Colon (tissue), 2 donors: ENCODE data around the gene TTLL3.
"Not testable (repeated sequence)": the region's sequence is repeated elsewhere in the genome, so short reads cannot be mapped to it uniquely, and the experiment has no call there.

Source experiments
- FAIRE-seq: peaks from 2 replicates; lab custom pipeline; 2012; peaks lifted over from hg19 to GRCh38; lab: Jason Lieb, UNC
- donor health status: control.
- donor health status: control.

TTLL3 gene

GRCh38 chr3:9843715-9844438 lies 33.8 kb downstream of the TTLL3 start, which contains the start of gene RPUSD3:
RPUSD3 (minus strand) TSS chr3:9844008; CDS start chr3:9843990, 18 bp downstream.
- FAIRE-seq, result no peak

GRCh38 chr3:9846231-9846630 lies 36.2 kb downstream of the TTLL3 start:
- no peak for FAIRE-seq

GRCh38 chr3:9846931-9847488 lies 36.9 kb downstream of the TTLL3 start:
- FAIRE-seq, result no peak

GRCh38 chr3:9847870-9848269 lies 37.8 kb downstream of the TTLL3 start:
- not testable (repeated sequence) for FAIRE-seq

- not testable (repeated sequence) for FAIRE-seq
Measured at GRCh38 chr3:9848860-9849259, 38.8 kb downstream of the TTLL3 start.

GRCh38 chr3:9851383-9851782 lies 41.3 kb downstream of the TTLL3 start:
- not testable (repeated sequence) for FAIRE-seq

- not testable (repeated sequence) for FAIRE-seq
Measured at GRCh38 chr3:9851926-9852325, 41.9 kb downstream of the TTLL3 start.

- no peak for FAIRE-seq
Measured at GRCh38 chr3:9852528-9852927, 42.5 kb downstream of the TTLL3 start.

GRCh38 chr3:9854291-9854940 lies 44.4 kb downstream of the TTLL3 start:
- not testable (repeated sequence) for FAIRE-seq

- no peak for FAIRE-seq
Measured at GRCh38 chr3:9855594-9855993, 45.5 kb downstream of the TTLL3 start.

- no peak for FAIRE-seq
Measured at GRCh38 chr3:9859530-9860025, 49.5 kb downstream of the TTLL3 start.

- FAIRE-seq, result no peak
Measured at GRCh38 chr3:9861201-9861600, 51.1 kb downstream of the TTLL3 start.

- FAIRE-seq, result no peak
Measured at GRCh38 chr3:9861626-9862130, 51.6 kb downstream of the TTLL3 start.

- no peak for FAIRE-seq
Measured at GRCh38 chr3:9862391-9863057, 52.5 kb downstream of the TTLL3 start.

GRCh38 chr3:9863058-9863772 lies 53.2 kb downstream of the TTLL3 start:
- FAIRE-seq, result no peak

GRCh38 chr3:9864200-9864927 lies 54.3 kb downstream of the TTLL3 start:
- FAIRE-seq, result no peak

GRCh38 chr3:9865125-9865637 lies 55.1 kb downstream of the TTLL3 start:
- not testable (repeated sequence) for FAIRE-seq

- no peak for FAIRE-seq
Measured at GRCh38 chr3:9866639-9867038, 56.6 kb downstream of the TTLL3 start.

- FAIRE-seq, result no peak
Measured at GRCh38 chr3:9867106-9867505, 57.0 kb downstream of the TTLL3 start.

GRCh38 chr3:9869955-9870354 lies 59.9 kb downstream of the TTLL3 start:
- no peak for FAIRE-seq

GRCh38 chr3:9870978-9871377 lies 60.9 kb downstream of the TTLL3 start:
- no peak for FAIRE-seq
